GM10248 (cell line): ENCODE measurements around the gene BPGM.

ENCODE experiments used
- CTCF ChIA-PET: fragments of 300-600 bp; sonication (Branson Sonifier 250); formaldehyde crosslinking; extraction: SDS; loops from one replicate; lab custom pipeline; 2021; ENCODE audit warnings: antibody characterized with exemption; lab: Yijun Ruan, JAX
- POLR2A ChIA-PET: fragments of 350-650 bp; sonication (Branson Sonifier 250); formaldehyde crosslinking; extraction: SDS; loops from one replicate; lab custom pipeline; 2020; ENCODE audit warnings: antibody characterized with exemption; lab: Yijun Ruan, JAX
- DNase-seq: peaks from one replicate; pipeline ENCODE4 v3.0.0; 2012; ENCODE audit errors: extremely low spot score
- CTCF ChIP-seq: IDR thresholded peaks from 2 replicates; pipeline ENCODE4 v1.5.1; 2012; ENCODE audit warnings: mild to moderate bottlenecking, low read depth; ENCODE audit errors: extremely low read depth, missing control alignments, control extremely low read depth

BPGM gene

DNA sequence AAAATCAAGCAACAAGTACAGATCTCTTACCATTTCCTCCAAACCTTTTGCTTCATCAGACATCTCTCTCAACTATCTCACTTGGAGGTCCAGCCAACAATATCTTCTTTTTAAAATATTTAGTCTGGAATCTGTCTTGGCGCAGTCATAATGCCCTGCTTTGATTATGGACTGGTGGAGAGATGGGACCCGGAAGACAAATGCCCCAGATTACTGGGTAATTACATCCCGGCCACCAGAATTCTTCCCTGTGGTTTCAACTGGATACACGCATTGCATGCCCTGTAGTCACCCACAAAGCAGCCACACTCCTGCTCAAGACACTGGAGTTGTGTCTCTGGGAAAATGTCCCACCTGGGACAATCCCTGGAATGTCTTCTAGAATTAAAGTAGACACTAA, 65.5 kb downstream of the BPGM start:
- CTCF ChIA-PET, result no interaction called here
- TF ChIP-seq CTCF, result no peak
- POLR2A ChIA-PET, result no interaction called here
- DNase-seq, result no peak

GRCh38 chr7:134714470-134715205, 68.0 kb downstream of the BPGM start:
- DNase-seq, result no peak
- ChIA-PET POLR2A (no interaction called here), CTCF (interaction anchor here (1.3 kb wide), 1 partner anchor 10 kb away, joined by 5 read pairs; no protein-coding TSS in a partner anchor)
- no peak for TF ChIP-seq CTCF

DNA sequence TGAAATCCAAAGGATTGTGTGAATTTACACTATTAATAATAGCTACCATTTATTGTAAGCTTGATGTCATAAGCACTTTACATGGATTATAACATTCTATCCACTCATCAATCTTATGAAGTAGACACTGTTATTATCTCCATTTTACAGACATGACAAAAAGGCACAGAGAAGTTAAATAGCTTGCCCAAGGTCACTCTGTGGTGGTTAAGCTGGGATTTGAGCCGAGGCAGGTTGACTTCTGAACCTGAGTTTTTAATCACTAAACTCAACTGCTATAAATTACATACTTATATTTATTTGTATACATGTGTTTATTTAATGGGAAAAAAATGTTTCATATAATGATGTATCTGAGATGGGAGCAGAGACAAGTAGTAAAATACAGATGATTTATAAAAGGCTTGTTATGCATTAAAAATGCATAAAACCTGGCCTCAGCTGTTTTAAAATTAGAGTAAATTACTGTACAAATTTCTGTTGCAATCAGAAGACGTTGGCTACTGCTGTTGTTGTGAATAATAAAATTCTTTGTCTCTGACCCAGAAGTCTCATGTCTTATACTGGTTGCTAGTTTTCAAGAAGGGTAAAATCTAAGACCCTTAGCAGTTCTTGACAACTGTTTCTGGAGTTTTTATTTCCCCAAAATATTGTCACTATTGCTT, 71.7 kb downstream of the BPGM start:
- DNase-seq, result no peak
- ChIA-PET POLR2A (no interaction called here), CTCF (interaction anchor here (0.7 to 3.4 kb wide), 6 partner anchors 8 to 195 kb away, joined by 3 to 9 read pairs (median 4); no protein-coding TSS in a partner anchor)
- no peak for TF ChIP-seq CTCF

DNA sequence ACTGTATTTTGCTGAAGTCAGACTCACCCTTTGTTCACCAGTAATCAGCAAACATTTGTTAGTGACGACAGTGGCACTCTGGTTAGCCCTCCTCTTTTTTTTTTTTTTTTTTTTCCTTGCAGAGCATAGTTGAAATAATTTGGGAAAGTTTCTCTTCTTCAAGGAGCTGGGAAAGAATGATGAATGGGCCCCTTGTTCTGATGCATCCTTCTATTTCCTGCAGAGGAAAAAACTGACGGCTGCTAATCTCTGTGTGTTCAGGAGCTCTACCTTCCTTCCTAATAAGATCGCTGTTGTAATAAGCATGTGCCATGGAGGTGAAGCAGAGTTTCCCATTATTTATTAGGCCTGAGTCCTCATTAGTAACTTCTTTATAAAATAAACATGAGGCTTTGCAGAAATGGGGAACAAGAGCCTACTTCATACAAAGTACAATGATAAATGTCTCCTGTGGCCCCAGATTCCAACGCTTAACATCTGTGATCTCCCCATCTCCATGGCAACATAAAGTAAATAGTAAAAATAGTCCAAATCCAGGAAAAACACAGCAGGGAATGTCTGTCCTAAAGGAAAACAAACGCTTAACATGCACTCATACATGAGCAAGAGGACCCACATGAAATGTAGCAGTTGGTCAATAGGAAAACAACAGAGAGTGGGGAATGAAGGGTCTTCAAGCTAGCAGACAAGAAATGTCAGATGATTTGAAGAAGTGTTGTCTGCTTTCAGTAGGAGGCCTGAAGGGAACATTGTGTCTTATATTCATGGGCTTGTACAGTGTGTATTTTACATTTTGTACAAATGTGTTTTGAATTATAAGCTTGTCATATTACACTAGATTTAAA, 73.7 kb downstream of the BPGM start:
- CTCF ChIA-PET, result interaction anchor here (1.0 to 2.7 kb wide), 4 partner anchors 11 to 33 kb away, joined by 3 to 7 read pairs (median 5); no protein-coding TSS in a partner anchor
- POLR2A ChIA-PET, result no interaction called here
- no peak for TF ChIP-seq CTCF
- no peak for DNase-seq

DNA sequence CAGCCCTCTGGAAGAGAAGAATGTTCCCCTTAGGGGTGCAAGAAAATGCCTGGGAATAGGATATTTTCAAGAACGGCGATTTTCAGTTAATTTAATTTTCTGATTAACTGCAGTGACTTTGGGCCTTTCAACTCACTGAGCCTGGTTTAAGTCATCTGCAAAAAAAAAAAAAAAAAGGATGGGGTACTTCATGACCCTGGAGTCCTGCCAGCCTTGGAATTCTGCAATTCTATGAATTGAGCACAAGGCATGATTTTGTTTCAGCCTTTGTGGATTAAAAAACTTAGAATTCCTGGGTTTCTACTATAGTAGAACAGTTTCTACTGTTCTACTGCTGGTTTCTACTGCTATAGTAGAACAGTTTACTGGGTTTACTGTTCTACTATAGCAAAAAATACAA, 74.5 kb downstream of the BPGM start:
- POLR2A ChIA-PET, result no interaction called here
- CTCF ChIA-PET, result interaction anchor here (1.0 to 1.1 kb wide), 3 partner anchors 30 to 42 kb away, joined by 3 to 4 read pairs (median 3); no protein-coding TSS in a partner anchor
- no peak for TF ChIP-seq CTCF
- DNase-seq, result no peak

GRCh38 chr7:134722786-134723322, 76.2 kb downstream of the BPGM start:
- CTCF ChIA-PET, result interaction anchor here (1.1 to 3.9 kb wide), 3 partner anchors 14 to 44 kb away, joined by 3 to 18 read pairs (median 3); no protein-coding TSS in a partner anchor

More at GRCh38 chr7:134722786-134723322, 76.2 kb downstream of the BPGM start:
- no peak for TF ChIP-seq CTCF
- POLR2A ChIA-PET, result no interaction called here
- DNase-seq, result no peak
